MM.1S (cell line): ENCODE data around the gene KLK1.

Source experiments
- CTCF ChIP-seq: fragments of 300-600 bp; sonication (generic); IDR thresholded peaks from 2 replicates; pipeline ENCODE4 v1.5.1; 2016; ENCODE audit warnings: antibody characterized with exemption, low read length, mixed read lengths
- EZH2 ChIP-seq: fragments of 300-600 bp; sonication (generic); optimal IDR thresholded peaks from 2 replicates; pipeline ENCODE3; 2017; ENCODE audit warnings: low read depth, mild to moderate bottlenecking, antibody characterized with exemption, low read length, mixed read lengths
- EZH2phosphoT487 ChIP-seq: fragments of 300-600 bp; sonication (generic); IDR thresholded peaks from 2 replicates; pipeline ENCODE4 v1.6.1; 2018; ENCODE audit warnings: antibody characterized with exemption, low read length

DNA sequence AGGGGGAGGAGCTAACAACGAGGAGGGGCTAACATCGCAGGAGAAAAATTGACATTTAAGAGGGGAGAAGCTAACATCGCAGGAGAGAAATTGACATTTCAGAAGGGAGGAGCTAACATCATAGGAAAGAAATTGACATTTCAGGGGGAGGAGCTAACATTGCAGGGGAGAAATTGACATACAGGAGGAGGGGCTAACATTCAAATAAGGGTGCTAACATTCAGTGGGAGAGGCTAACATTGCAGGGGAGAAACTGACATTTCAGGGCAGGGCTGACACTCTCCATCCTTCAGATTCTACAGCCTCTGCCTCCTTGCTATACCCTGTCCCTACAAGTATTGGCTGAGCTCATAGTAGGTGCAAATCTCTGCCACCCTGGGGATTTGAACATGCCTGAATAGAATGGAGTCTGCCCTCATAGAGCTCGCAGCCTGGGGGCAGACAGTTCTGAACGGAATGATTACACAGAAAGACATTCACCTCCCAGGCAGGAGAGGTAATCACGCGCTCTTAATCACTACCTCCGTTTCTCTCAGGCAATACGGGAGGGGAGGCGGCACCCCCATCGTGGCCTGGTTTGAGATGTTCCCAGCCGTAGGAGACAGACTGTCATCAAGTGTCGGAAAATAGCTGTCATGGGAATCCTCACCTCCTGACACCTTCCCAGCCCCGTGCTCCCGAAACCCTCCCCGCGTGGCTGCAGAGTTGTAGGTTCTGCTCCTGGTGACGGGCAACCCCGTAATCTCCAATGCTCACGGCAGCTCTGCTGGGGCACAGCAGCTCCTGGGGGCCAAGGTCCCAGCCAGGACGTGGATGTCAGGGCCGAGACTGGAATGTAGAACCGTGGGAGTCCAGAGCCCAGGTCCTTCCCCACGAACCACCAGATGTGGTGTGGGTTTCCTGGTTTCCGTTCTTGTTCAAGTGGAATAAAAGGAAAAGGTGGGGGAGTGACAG lies 43.8 kb downstream of the KLK1 start:
- TF ChIP-seq CTCF (no peak), EZH2phosphoT487 (no peak), EZH2 (no peak)
